RWPE2 (cell line): ENCODE results near the gene DROSHA.

Experiments
- ATAC-seq: fragments of 200-7000 bp; cut with Tn5 transposase; 3 replicates; pipeline ENCODE4 v1.9.1; 2021; ENCODE audit warnings: low read depth
- DNase-seq: peaks from one replicate; pipeline ENCODE4 v3.0.0-alpha.2; 2020; ENCODE audit warnings: low spot score
- H3K27ac ChIP-seq: fragments of 450-650 bp; 2 replicates; pipeline ENCODE4 v1.5.1; 2017; ENCODE audit warnings: mild to moderate bottlenecking; ENCODE audit not compliant: poor library complexity, severe bottlenecking
- H3K27me3 ChIP-seq: fragments of 250-450 bp; sonication (Bioruptor Pico); 2 replicates; pipeline ENCODE4 v1.5.1; 2021; ENCODE audit warnings: mild to moderate bottlenecking, moderate library complexity; ENCODE audit not compliant: insufficient read depth, poor library complexity, severe bottlenecking
- H3K36me3 ChIP-seq: fragments of 250-450 bp; sonication (Bioruptor Pico); 2 replicates; pipeline ENCODE4 v1.5.1; 2020; ENCODE audit warnings: low read depth, mild to moderate bottlenecking, moderate library complexity
- H3K4me1 ChIP-seq: fragments of 250-450 bp; sonication (Bioruptor Pico); 2 replicates; pipeline ENCODE4 v1.5.1; 2021; ENCODE audit warnings: mild to moderate bottlenecking, moderate library complexity; ENCODE audit not compliant: insufficient read depth, poor library complexity, severe bottlenecking
- H3K4me3 ChIP-seq: fragments of 250-450 bp; sonication (Bioruptor Pico); 2 replicates; pipeline ENCODE4 v1.5.1; 2021; ENCODE audit warnings: mild to moderate bottlenecking, moderate library complexity; ENCODE audit not compliant: severe bottlenecking
- H3K9me3 ChIP-seq: fragments of 250-450 bp; sonication (Bioruptor Pico); 2 replicates; pipeline ENCODE4 v1.5.1; 2021; ENCODE audit warnings: mild to moderate bottlenecking, moderate library complexity; ENCODE audit not compliant: severe bottlenecking
- CTCF ChIP-seq: fragments of 450-650 bp; IDR thresholded peaks from one replicate; pipeline ENCODE4 v1.5.1; 2017; ENCODE audit warnings: mild to moderate bottlenecking, moderate library complexity; ENCODE audit not compliant: poor library complexity, severe bottlenecking

Gene DROSHA

GRCh38 chr5:31496301-31496700 is 35.6 kb downstream of the DROSHA start:
- DNase-seq (no peak), ATAC-seq (no peak)
- no peak for TF ChIP-seq CTCF
- H3K36me3 ChIP-seq = peaks cover 87% of the 10 kb centered on the region
- H3K4me1 ChIP-seq = no peaks in the 10 kb centered on the region
- H3K4me3 ChIP-seq = no peak overlapping the region
- H3K27me3 ChIP-seq = no peaks in the 10 kb centered on the region
- no peak overlapping the region for H3K27ac ChIP-seq
- no peaks in the 10 kb centered on the region for H3K9me3 ChIP-seq

GRCh38 chr5:31495336-31495735 is 36.6 kb downstream of the DROSHA start:
- no peaks in the 10 kb centered on the region for H3K4me1 ChIP-seq
- H3K4me3 ChIP-seq = no peak overlapping the region
- no peak for TF ChIP-seq CTCF
- H3K27ac ChIP-seq = no peak overlapping the region
- no peak for DNase-seq
- no peaks in the 10 kb centered on the region for H3K9me3 ChIP-seq
- H3K36me3 ChIP-seq = peaks cover 88% of the 10 kb centered on the region
- no peak for ATAC-seq
- H3K27me3 ChIP-seq = no peaks in the 10 kb centered on the region

- no peak for ATAC-seq
- no peak overlapping the region for H3K4me3 ChIP-seq
- no peaks in the 10 kb centered on the region for H3K4me1 ChIP-seq
- DNase-seq = no peak
- TF ChIP-seq CTCF = no peak
- no peaks in the 10 kb centered on the region for H3K27me3 ChIP-seq
- no peak overlapping the region for H3K27ac ChIP-seq
- H3K9me3 ChIP-seq = no peaks in the 10 kb centered on the region
- H3K36me3 ChIP-seq = peaks cover 84% of the 10 kb centered on the region
These were observed 39.0 kb downstream of the DROSHA start for GRCh38 chr5:31492869-31493268.

- Histone ChIP-seq H3K4me1 (no peaks in the 10 kb centered on the region), H3K9me3 (no peaks in the 10 kb centered on the region), H3K36me3 (peaks cover 76% of the 10 kb centered on the region), H3K27me3 (no peaks in the 10 kb centered on the region), H3K4me3 (no peak overlapping the region), H3K27ac (no peak overlapping the region)
- ATAC-seq (no peak), DNase-seq (no peak)
- TF ChIP-seq CTCF = no peak
These were observed 44.4 kb downstream of the DROSHA start for GRCh38 chr5:31487506-31487905.

GRCh38 chr5:31486441-31486840 is 45.5 kb downstream of the DROSHA start:
- Histone ChIP-seq H3K9me3 (no peaks in the 10 kb centered on the region), H3K27ac (no peak overlapping the region), H3K27me3 (no peaks in the 10 kb centered on the region), H3K4me3 (no peak overlapping the region), H3K36me3 (peaks cover 69% of the 10 kb centered on the region), H3K4me1 (no peaks in the 10 kb centered on the region)
- ATAC-seq = no peak
- no peak for TF ChIP-seq CTCF
- DNase-seq = no peak
